WTC11 (cell line): ENCODE results near the gene CACYBP. TPM values are rescaled to one million over a fixed set of nuclear protein-coding genes. Genes with fewer than 3 reads are reported as not detected.
A peak's percentile ranks its signal among the peaks of the same experiment; 100 is the strongest.

Experiments
- ATAC-seq: fragments of 200-7000 bp; cut with Tn5 transposase; 2 replicates; pipeline ENCODE4 v1.10.0; 2021; ENCODE audit warnings: mild to moderate bottlenecking, moderate library complexity
- CTCF ChIA-PET: fragments of 300-600 bp; sonication (Branson Sonifier 250); formaldehyde crosslinking; loops from one replicate; lab custom pipeline; 2021; ENCODE audit warnings: antibody characterized with exemption; lab: Charles Lee
- POLR2A ChIA-PET: fragments of 350-600 bp; sonication (Branson Sonifier 250); formaldehyde crosslinking; loops from one replicate; lab custom pipeline; 2021; ENCODE audit warnings: antibody characterized with exemption; lab: Charles Lee
- DNase-seq: peaks from one replicate; pipeline ENCODE4 v3.0.0; 2021; ENCODE audit warnings: low spot score
- H3K27ac Mint-ChIP-seq: 2 replicates; pipeline ENCODE4 v1.8.0; 2021; ENCODE audit warnings: mixed read lengths
- H3K27me3 Mint-ChIP-seq: 2 replicates; pipeline ENCODE4 v1.8.0; 2021; ENCODE audit warnings: low read depth, mild to moderate bottlenecking, moderate library complexity, mixed read lengths
- H3K36me3 Mint-ChIP-seq: 2 replicates; pipeline ENCODE4 v1.8.0; 2021; ENCODE audit warnings: mixed read lengths
- H3K4me1 Mint-ChIP-seq: 2 replicates; pipeline ENCODE4 v1.8.0; 2022; ENCODE audit warnings: mixed read lengths
- H3K4me3 Mint-ChIP-seq: 2 replicates; pipeline ENCODE4 v1.8.0; 2021; ENCODE audit warnings: mild to moderate bottlenecking, moderate library complexity, mixed read lengths
- H3K9me3 Mint-ChIP-seq: 2 replicates; pipeline ENCODE4 v1.8.0; 2021; ENCODE audit warnings: mixed read lengths
- ATF1 ChIP-seq: sonication (generic); formaldehyde crosslinking; IDR thresholded peaks from 2 replicates; pipeline ENCODE4 v1.8.1; 2023; ENCODE audit warnings: mild to moderate bottlenecking, moderate library complexity, missing genetic modification reagents
- CBFB ChIP-seq: sonication (generic); formaldehyde crosslinking; IDR thresholded peaks from 2 replicates; pipeline ENCODE4 v1.8.1; 2022; ENCODE audit warnings: mild to moderate bottlenecking, low read depth, missing genetic modification reagents
- ELF4 ChIP-seq: sonication (generic); formaldehyde crosslinking; IDR thresholded peaks from 2 replicates; pipeline ENCODE4 v1.8.1; 2022; ENCODE audit warnings: low read depth, mild to moderate bottlenecking, moderate library complexity, missing genetic modification reagents
- FOXK1 ChIP-seq: sonication (generic); formaldehyde crosslinking; IDR thresholded peaks from 2 replicates; pipeline ENCODE4 v1.8.0; 2022; ENCODE audit warnings: mild to moderate bottlenecking, moderate library complexity, missing genetic modification reagents
- FOXP1 ChIP-seq: sonication (generic); formaldehyde crosslinking; IDR thresholded peaks from 2 replicates; pipeline ENCODE4 v1.8.0; 2022; ENCODE audit warnings: missing genetic modification reagents, mild to moderate bottlenecking, moderate library complexity, borderline replicate concordance
- GABPB1 ChIP-seq: sonication (generic); formaldehyde crosslinking; IDR thresholded peaks from 2 replicates; pipeline ENCODE4 v1.8.1; 2023; ENCODE audit warnings: mild to moderate bottlenecking, missing genetic modification reagents
- HMGA2 ChIP-seq: fragments of 250-450 bp; sonication (Bioruptor Pico); IDR thresholded peaks from 2 replicates; pipeline ENCODE4 v1.4.0; 2021; ENCODE audit warnings: mild to moderate bottlenecking, moderate library complexity
- JUN ChIP-seq: sonication (generic); formaldehyde crosslinking; IDR thresholded peaks from 2 replicates; pipeline ENCODE4 v1.8.0; 2023; ENCODE audit warnings: mild to moderate bottlenecking, missing genetic modification reagents
- KAT7 ChIP-seq: sonication (generic); formaldehyde crosslinking; IDR thresholded peaks from 2 replicates; pipeline ENCODE4 v1.8.1; 2023; ENCODE audit warnings: missing genetic modification reagents, mild to moderate bottlenecking, borderline replicate concordance
- NFATC4 ChIP-seq: fragments of 250-450 bp; sonication (Bioruptor Pico); IDR thresholded peaks from 2 replicates; pipeline ENCODE4 v1.9.0; 2021; ENCODE audit warnings: mild to moderate bottlenecking
- NFE2L1 ChIP-seq: sonication (generic); formaldehyde crosslinking; IDR thresholded peaks from 2 replicates; pipeline ENCODE4 v1.8.1; 2023; ENCODE audit warnings: missing genetic modification reagents
- NR1H2 ChIP-seq: sonication (generic); formaldehyde crosslinking; IDR thresholded peaks from 2 replicates; pipeline ENCODE4 v1.9.0; 2021; ENCODE audit warnings: mild to moderate bottlenecking, moderate library complexity, missing genetic modification reagents
- RELA ChIP-seq: sonication (generic); formaldehyde crosslinking; IDR thresholded peaks from 2 replicates; pipeline ENCODE4 v1.8.1; 2022; ENCODE audit warnings: missing genetic modification reagents, mild to moderate bottlenecking, borderline replicate concordance
- SMAD3 ChIP-seq: sonication (generic); formaldehyde crosslinking; IDR thresholded peaks from 2 replicates; pipeline ENCODE4 v1.8.0; 2022; ENCODE audit warnings: missing genetic modification reagents, mild to moderate bottlenecking, borderline replicate concordance
- STAT6 ChIP-seq: sonication (generic); formaldehyde crosslinking; conservative IDR thresholded peaks from 2 replicates; pipeline ENCODE4 v1.8.1; 2023; ENCODE audit warnings: mild to moderate bottlenecking, low read depth, missing genetic modification reagents, moderate library complexity
- TP53 ChIP-seq: sonication (generic); formaldehyde crosslinking; IDR thresholded peaks from 2 replicates; pipeline ENCODE4 v1.8.1; 2023; ENCODE audit warnings: mild to moderate bottlenecking, missing genetic modification reagents
- USF1 ChIP-seq: sonication (generic); formaldehyde crosslinking; IDR thresholded peaks from 2 replicates; pipeline ENCODE4 v1.8.0; 2022; ENCODE audit warnings: mild to moderate bottlenecking, missing genetic modification reagents
- ZBTB21 ChIP-seq: sonication (generic); formaldehyde crosslinking; IDR thresholded peaks from 2 replicates; pipeline ENCODE4 v1.8.1; 2023; ENCODE audit warnings: mild to moderate bottlenecking, missing genetic modification reagents, borderline replicate concordance
- ZNF263 ChIP-seq: sonication (generic); formaldehyde crosslinking; IDR thresholded peaks from 2 replicates; pipeline ENCODE4 v1.8.1; 2022; ENCODE audit warnings: low read depth, mild to moderate bottlenecking, moderate library complexity, missing genetic modification reagents
- ZNF317 ChIP-seq: sonication (generic); formaldehyde crosslinking; IDR thresholded peaks from 2 replicates; pipeline ENCODE4 v1.8.1; 2023; ENCODE audit warnings: low read depth, mild to moderate bottlenecking, moderate library complexity, missing genetic modification reagents, borderline replicate concordance
- ZNF396 ChIP-seq: fragments of 250-450 bp; sonication (Bioruptor Pico); IDR thresholded peaks from 2 replicates; pipeline ENCODE4 v1.8.0; 2021; ENCODE audit warnings: mild to moderate bottlenecking, moderate library complexity, borderline replicate concordance
- ZNF423 ChIP-seq: fragments of 250-450 bp; sonication (Bioruptor Pico); IDR thresholded peaks from 2 replicates; pipeline ENCODE4 v2.1.2; 2022; ENCODE audit warnings: mild to moderate bottlenecking, moderate library complexity
- total RNA-seq: library from RNA; stranded (reverse); gene quantifications from 3 replicates; pipeline ENCODE4 v1.2.3, GENCODE V29; 2021
- TF ChIP-seq, protein P1 (sequence below): sonication (generic); formaldehyde crosslinking; IDR thresholded peaks from 2 replicates; pipeline ENCODE4 v1.8.0; 2022; ENCODE audit warnings: mild to moderate bottlenecking, missing genetic modification reagents
- TF ChIP-seq, protein P2 (sequence below): sonication (generic); formaldehyde crosslinking; IDR thresholded peaks from 2 replicates; pipeline ENCODE4 v1.8.1; 2022; ENCODE audit warnings: mild to moderate bottlenecking, missing genetic modification reagents, moderate library complexity, borderline replicate concordance
- TF ChIP-seq, protein P3 (sequence below): sonication (generic); formaldehyde crosslinking; IDR thresholded peaks from 2 replicates; pipeline ENCODE4 v1.8.1; 2022; ENCODE audit warnings: mild to moderate bottlenecking, moderate library complexity, missing genetic modification reagents
- TF ChIP-seq, protein P4 (sequence below): sonication (generic); formaldehyde crosslinking; IDR thresholded peaks from 2 replicates; pipeline ENCODE4 v1.8.0; 2022; ENCODE audit warnings: mild to moderate bottlenecking, missing genetic modification reagents
- TF ChIP-seq, protein P5 (sequence below): fragments of 250-450 bp; sonication (Bioruptor Pico); IDR thresholded peaks from 2 replicates; pipeline ENCODE4 v1.9.0; 2021; ENCODE audit warnings: mild to moderate bottlenecking

Gene CACYBP
- total RNA-seq, 1 experiment from 2014 or later: 211 TPM

- peak within 1 kb of the TSS; percentile 98 for H3K4me3 Mint-ChIP-seq
- ATAC-seq: peak; percentile 97
- H3K36me3 Mint-ChIP-seq: peaks cover 1% of the 10 kb centered on the region; the same call in 1 of the 2 replicates
- peaks cover 6% of the 10 kb centered on the region for H3K9me3 Mint-ChIP-seq
- ChIA-PET CTCF (interaction anchor here (0.7 to 2.7 kb wide), 7 partner anchors 24 to 410 kb away, joined by 3 to 24 read pairs (median 10); partner anchors contain the start of gene CACYBP), POLR2A (interaction anchor here (0.5 to 2.0 kb wide), 10 partner anchors 11 to 291 kb away, joined by 3 to 27 read pairs (median 4); partner anchors contain the start of gene CACYBP)
- DNase-seq: peak; percentile 99
- peak within 1 kb of the TSS; percentile 97 for H3K27ac Mint-ChIP-seq
- H3K4me1 Mint-ChIP-seq: peaks cover 4% of the 10 kb centered on the region
- H3K27me3 Mint-ChIP-seq: no peaks in the 10 kb centered on the region
- TF ChIP-seq JUN (CRISPR knock-in tag): no peak
- TF ChIP-seq, protein P1, sequence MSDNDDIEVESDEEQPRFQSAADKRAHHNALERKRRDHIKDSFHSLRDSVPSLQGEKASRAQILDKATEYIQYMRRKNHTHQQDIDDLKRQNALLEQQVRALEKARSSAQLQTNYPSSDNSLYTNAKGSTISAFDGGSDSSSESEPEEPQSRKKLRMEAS (CRISPR knock-in tag): peak; percentile 58; the same call in 1 of the 2 replicates
- TF ChIP-seq ZNF317 (CRISPR knock-in tag): no peak
- no peak for TF ChIP-seq NFE2L1 (CRISPR knock-in tag)
- 0 out of 2 replicates have a peak, but pooled peaks have one; percentile 73 for TF ChIP-seq KAT7
- peak; percentile 49 for TF ChIP-seq GABPB1 (CRISPR knock-in tag)
- no peak for TF ChIP-seq ELF4 (CRISPR knock-in tag)
- TF ChIP-seq ZNF423 (CRISPR knock-in tag): no peak
- peak; percentile 91 for TF ChIP-seq FOXK1 (CRISPR knock-in tag)
- TF ChIP-seq NFATC4 (CRISPR knock-in tag): no peak
- TF ChIP-seq ATF1: no peak
- no peak for TF ChIP-seq USF1 (CRISPR knock-in tag)
- TF ChIP-seq, protein P2, sequence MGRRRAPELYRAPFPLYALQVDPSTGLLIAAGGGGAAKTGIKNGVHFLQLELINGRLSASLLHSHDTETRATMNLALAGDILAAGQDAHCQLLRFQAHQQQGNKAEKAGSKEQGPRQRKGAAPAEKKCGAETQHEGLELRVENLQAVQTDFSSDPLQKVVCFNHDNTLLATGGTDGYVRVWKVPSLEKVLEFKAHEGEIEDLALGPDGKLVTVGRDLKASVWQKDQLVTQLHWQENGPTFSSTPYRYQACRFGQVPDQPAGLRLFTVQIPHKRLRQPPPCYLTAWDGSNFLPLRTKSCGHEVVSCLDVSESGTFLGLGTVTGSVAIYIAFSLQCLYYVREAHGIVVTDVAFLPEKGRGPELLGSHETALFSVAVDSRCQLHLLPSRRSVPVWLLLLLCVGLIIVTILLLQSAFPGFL (CRISPR knock-in tag): no peak
- TF ChIP-seq ZNF263 (CRISPR knock-in tag): no peak
- no peak for TF ChIP-seq ZBTB21 (CRISPR knock-in tag)
- TF ChIP-seq SMAD3: peak; percentile 51; the same call in 1 of the 2 replicates
- TF ChIP-seq TP53 (CRISPR knock-in tag): no peak
- no peak for TF ChIP-seq STAT6
- no peak; the same call in 1 of the 2 replicates for TF ChIP-seq FOXP1
- TF ChIP-seq CBFB (CRISPR knock-in tag): no peak
- TF ChIP-seq RELA (CRISPR knock-in tag): no peak
- TF ChIP-seq ZNF396: no peak
- TF ChIP-seq, protein P3, sequence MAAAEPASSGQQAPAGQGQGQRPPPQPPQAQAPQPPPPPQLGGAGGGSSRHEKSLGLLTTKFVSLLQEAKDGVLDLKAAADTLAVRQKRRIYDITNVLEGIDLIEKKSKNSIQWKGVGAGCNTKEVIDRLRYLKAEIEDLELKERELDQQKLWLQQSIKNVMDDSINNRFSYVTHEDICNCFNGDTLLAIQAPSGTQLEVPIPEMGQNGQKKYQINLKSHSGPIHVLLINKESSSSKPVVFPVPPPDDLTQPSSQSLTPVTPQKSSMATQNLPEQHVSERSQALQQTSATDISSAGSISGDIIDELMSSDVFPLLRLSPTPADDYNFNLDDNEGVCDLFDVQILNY (CRISPR knock-in tag): no peak
- TF ChIP-seq, protein P4, sequence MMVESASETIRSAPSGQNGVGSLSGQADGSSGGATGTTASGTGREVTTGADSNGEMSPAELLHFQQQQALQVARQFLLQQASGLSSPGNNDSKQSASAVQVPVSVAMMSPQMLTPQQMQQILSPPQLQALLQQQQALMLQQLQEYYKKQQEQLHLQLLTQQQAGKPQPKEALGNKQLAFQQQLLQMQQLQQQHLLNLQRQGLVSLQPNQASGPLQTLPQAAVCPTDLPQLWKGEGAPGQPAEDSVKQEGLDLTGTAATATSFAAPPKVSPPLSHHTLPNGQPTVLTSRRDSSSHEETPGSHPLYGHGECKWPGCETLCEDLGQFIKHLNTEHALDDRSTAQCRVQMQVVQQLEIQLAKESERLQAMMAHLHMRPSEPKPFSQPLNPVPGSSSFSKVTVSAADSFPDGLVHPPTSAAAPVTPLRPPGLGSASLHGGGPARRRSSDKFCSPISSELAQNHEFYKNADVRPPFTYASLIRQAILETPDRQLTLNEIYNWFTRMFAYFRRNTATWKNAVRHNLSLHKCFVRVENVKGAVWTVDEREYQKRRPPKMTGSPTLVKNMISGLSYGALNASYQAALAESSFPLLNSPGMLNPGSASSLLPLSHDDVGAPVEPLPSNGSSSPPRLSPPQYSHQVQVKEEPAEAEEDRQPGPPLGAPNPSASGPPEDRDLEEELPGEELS (CRISPR knock-in tag): peak; percentile 74
- TF ChIP-seq, protein P5, sequence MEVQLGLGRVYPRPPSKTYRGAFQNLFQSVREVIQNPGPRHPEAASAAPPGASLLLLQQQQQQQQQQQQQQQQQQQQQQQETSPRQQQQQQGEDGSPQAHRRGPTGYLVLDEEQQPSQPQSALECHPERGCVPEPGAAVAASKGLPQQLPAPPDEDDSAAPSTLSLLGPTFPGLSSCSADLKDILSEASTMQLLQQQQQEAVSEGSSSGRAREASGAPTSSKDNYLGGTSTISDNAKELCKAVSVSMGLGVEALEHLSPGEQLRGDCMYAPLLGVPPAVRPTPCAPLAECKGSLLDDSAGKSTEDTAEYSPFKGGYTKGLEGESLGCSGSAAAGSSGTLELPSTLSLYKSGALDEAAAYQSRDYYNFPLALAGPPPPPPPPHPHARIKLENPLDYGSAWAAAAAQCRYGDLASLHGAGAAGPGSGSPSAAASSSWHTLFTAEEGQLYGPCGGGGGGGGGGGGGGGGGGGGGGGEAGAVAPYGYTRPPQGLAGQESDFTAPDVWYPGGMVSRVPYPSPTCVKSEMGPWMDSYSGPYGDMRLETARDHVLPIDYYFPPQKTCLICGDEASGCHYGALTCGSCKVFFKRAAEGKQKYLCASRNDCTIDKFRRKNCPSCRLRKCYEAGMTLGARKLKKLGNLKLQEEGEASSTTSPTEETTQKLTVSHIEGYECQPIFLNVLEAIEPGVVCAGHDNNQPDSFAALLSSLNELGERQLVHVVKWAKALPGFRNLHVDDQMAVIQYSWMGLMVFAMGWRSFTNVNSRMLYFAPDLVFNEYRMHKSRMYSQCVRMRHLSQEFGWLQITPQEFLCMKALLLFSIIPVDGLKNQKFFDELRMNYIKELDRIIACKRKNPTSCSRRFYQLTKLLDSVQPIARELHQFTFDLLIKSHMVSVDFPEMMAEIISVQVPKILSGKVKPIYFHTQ (CRISPR knock-in tag): no peak
- TF ChIP-seq NR1H2 (CRISPR knock-in tag): no peak
- no peak for TF ChIP-seq HMGA2 (CRISPR knock-in tag)
Observed at GRCh38 chr1:175023043-175023921, 23.5 kb downstream of the CACYBP start, which contains the start of gene MRPS14. Gene MRPS14, minus strand, starts transcription at chr1:175023425. Its CDS starts 17 bp downstream, at chr1:175023408.
